Stomach (tissue), 9 donors: ENCODE results near the gene DTNBP1. TPM values are rescaled to one million over a fixed set of nuclear protein-coding genes. Genes with fewer than 3 reads are reported as not detected.

ENCODE experiments used
- DNase-seq, 2 donors: peaks; one replicate each; pipeline versions ENCODE4 v3.0.0 to v3.0.0-alpha.2; 2013 to 2019
- H3K27ac ChIP-seq, 5 donors: fragments of 200-600 bp in 4 of 5; sonication (generic) in 4 of 5; one replicate each; pipeline ENCODE4 v1.5.1; 2013 to 2019; ENCODE audit warnings: mild to moderate bottlenecking in 1 of 5, moderate library complexity in 1 of 5
- H3K27me3 ChIP-seq, 3 donors: fragments of 200-600 bp; sonication (generic); one replicate each; pipeline ENCODE4 v1.5.1; 2017 to 2019; ENCODE audit warnings: mixed run types in 1 of 3
- H3K36me3 ChIP-seq, 4 donors: fragments of 200-600 bp; sonication (generic); 1 replicate in 3 of 4; 2 replicates in 1 of 4; pipeline ENCODE4 v1.5.1; 2016 to 2019
- H3K4me1 ChIP-seq, 4 donors: fragments of 200-600 bp; sonication (generic); one replicate each; pipeline ENCODE4 v1.5.1; 2016 to 2019
- H3K4me3 ChIP-seq, 4 donors: fragments of 200-600 bp; sonication (generic) in 3 of 4; one replicate each; pipeline ENCODE4 v1.5.1; 2016 to 2019; ENCODE audit warnings: mild to moderate bottlenecking in 1 of 4
- H3K9me3 ChIP-seq, 4 donors: fragments of 200-600 bp; sonication (generic); one replicate each; pipeline ENCODE4 v1.5.1; 2016 to 2019
- CTCF ChIP-seq, 7 experiments: fragments of 450-650 bp in 4 of 7; fragments of 200-600 bp in 3 of 7; sonication (generic) in 3 of 7; IDR thresholded peaks; one replicate each; pipeline ENCODE4 v1.5.1; 2016 to 2019; ENCODE audit warnings: antibody characterized with exemption in 7 of 7, control low read depth in 2 of 7, mild to moderate bottlenecking in 1 of 7
- EP300 ChIP-seq: sonication (generic); formaldehyde crosslinking; IDR thresholded peaks from one replicate; pipeline ENCODE4 v1.6.1; 2017; ENCODE audit warnings: antibody characterized with exemption
- POLR2A ChIP-seq, 4 donors: fragments of 450-650 bp; IDR thresholded peaks; one replicate each; pipeline ENCODE4 v1.6.1; 2016; ENCODE audit warnings: antibody characterized with exemption in 4 of 4, control low read depth in 2 of 4, mild to moderate bottlenecking in 1 of 4, moderate library complexity in 1 of 4
- POLR2AphosphoS5 ChIP-seq, 3 donors: sonication (generic); formaldehyde crosslinking; IDR thresholded peaks; one replicate each; pipeline ENCODE4 v1.6.1; 2016; ENCODE audit warnings: antibody characterized with exemption in 3 of 3
- WGBS, 5 donors: extraction: QIAGEN DNeasy Blood & Tissue Kit in 3 of 5; methylation state at CpG; one replicate each; pipeline versions ENCODE4 v1.1.5 to v1.1.7; 2013 to 2018; 5-methylcytosine and 5-hydroxymethylcytosine counted together
- intact Hi-C: fragments of 100-400 bp; cut with DNase I; formaldehyde crosslinking; loops from one replicate; pipeline ENCODE4 v1.15.1; 2023; ENCODE audit warnings: low total_unique reads
- polyA plus RNA-seq, 3 donors: library from polyadenylated mRNA; stranded (reverse); fragments of 200-250 nt; gene quantifications; one replicate each; pipeline ENCODE4 v1.2.3, GENCODE V29; 2013
- total RNA-seq, 5 donors: library from RNA; depleted of rRNA; stranded (reverse); fragments of >200 nt; gene quantifications; one replicate each; pipeline versions ENCODE4 v1.1.0 to v1.2.3, GENCODE V29; 2014 to 2016
- donor health status: healthy with polysubstance abuse.
- donor health status: Bipolar disorder and iron deficiency.
- donor health status: healthy.

The DTNBP1 gene
- total and polyA plus RNA-seq, 8 donors: 4.1 to 68.7 (median 12.0) TPM

- Histone ChIP-seq H3K27me3 (no peaks in the 10 kb centered on the region), H3K27ac (no peak overlapping the region), H3K9me3 (no peaks in the 10 kb centered on the region), H3K4me1 (peaks cover 8 to 26% (median 15%) of the 10 kb centered on the region in 4 donors), H3K36me3 (peaks cover 0 to 2% (median 0%) of the 10 kb centered on the region in 4 donors), H3K4me3 (no peak overlapping the region)
- DNase-seq: no peak
- intact Hi-C loops: no loop called here
- no peak for TF ChIP-seq CTCF (IDR thresholded peaks at IDR 0.05)
- no peak for TF ChIP-seq EP300
- no peak for TF ChIP-seq POLR2A (IDR thresholded peaks at IDR 0.05)
- TF ChIP-seq POLR2AphosphoS5 (IDR thresholded peaks at IDR 0.05): no peak
Measured at GRCh38 chr6:15665237-15665636, 2.4 kb upstream of the DTNBP1 start.

- no peak for TF ChIP-seq POLR2A (IDR thresholded peaks at IDR 0.05)
- TF ChIP-seq EP300: no peak
- TF ChIP-seq CTCF (IDR thresholded peaks at IDR 0.05): no peak
- no peak for TF ChIP-seq POLR2AphosphoS5 (IDR thresholded peaks at IDR 0.05)
- Histone ChIP-seq H3K27ac (peak overlapping the region in 4 of 5 donors; percentile 91 to 94 (median 93)), H3K36me3 (peaks cover 0 to 10% (median 4%) of the 10 kb centered on the region in 4 donors), H3K9me3 (no peaks in the 10 kb centered on the region), H3K4me1 (peaks cover 8 to 27% (median 15%) of the 10 kb centered on the region in 4 donors), H3K4me3 (peak overlapping the region; percentile 66 to 99 (median 94)), H3K27me3 (no peaks in the 10 kb centered on the region)
- no peak for DNase-seq
- intact Hi-C loops: no loop called here
- 44 to 48% (median 46%) methylated on average over 18 of the region's 18 CpGs for WGBS, 5 donors
Measured at GRCh38 chr6:15663130-15663871, 473 bp upstream of the DTNBP1 start.

DNA sequence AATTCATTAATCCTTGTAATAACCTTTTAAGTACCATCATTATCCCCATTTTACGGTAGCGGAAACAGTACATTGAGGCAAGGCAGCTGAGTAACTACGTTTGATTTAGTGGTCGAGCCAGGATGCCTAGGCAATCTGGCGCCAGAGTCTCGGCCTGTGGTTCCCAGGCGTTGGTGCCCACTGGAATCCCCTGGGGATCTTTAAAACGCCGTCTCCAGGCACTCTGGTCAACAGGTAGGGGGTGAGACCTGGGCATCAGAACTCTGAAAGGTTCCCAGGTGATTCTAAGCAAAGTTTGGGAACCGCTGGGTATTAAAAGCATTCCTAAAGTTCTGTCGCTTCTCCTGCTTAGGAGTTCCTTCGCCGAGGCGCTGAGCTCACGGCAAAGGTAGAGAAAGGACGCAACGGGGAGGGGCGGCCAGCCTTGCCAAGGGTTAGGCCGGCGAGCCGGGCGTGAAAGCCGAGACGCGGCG is 939 bp downstream of the DTNBP1 start:
- Histone ChIP-seq H3K4me3 (peak overlapping the region; percentile 66 to 99 (median 94)), H3K4me1 (peaks cover 8 to 27% (median 15%) of the 10 kb centered on the region in 4 donors), H3K27ac (peak overlapping the region; percentile 91 to 97 (median 93)), H3K9me3 (no peaks in the 10 kb centered on the region), H3K27me3 (no peaks in the 10 kb centered on the region), H3K36me3 (peaks cover 0 to 10% (median 4%) of the 10 kb centered on the region in 4 donors)
- no peak for DNase-seq
- intact Hi-C loops: no loop called here
- TF ChIP-seq POLR2AphosphoS5 (IDR thresholded peaks at IDR 0.05) (no peak), CTCF (IDR thresholded peaks at IDR 0.05) (no peak), EP300 (no peak), POLR2A (IDR thresholded peaks at IDR 0.05) (no peak)
- 7 to 13% (median 9%) methylated on average over 26 of the region's 26 CpGs for WGBS, 5 donors

- no peaks in the 10 kb centered on the region for H3K9me3 ChIP-seq
- 84 to 92% (median 87%) methylated on average over 7 of the region's 7 CpGs for WGBS, 5 donors
- H3K4me3 ChIP-seq: no peak overlapping the region
- intact Hi-C loops: no loop called here
- H3K27ac ChIP-seq: no peak overlapping the region
- TF ChIP-seq POLR2AphosphoS5 (IDR thresholded peaks at IDR 0.05): no peak
- TF ChIP-seq POLR2A (IDR thresholded peaks at IDR 0.05): no peak
- no peak for TF ChIP-seq EP300
- no peak for TF ChIP-seq CTCF (IDR thresholded peaks at IDR 0.05)
- DNase-seq: no peak
- H3K36me3 ChIP-seq: peaks cover 0 to 10% (median 4%) of the 10 kb centered on the region in 4 donors
- no peaks in the 10 kb centered on the region for H3K27me3 ChIP-seq
- H3K4me1 ChIP-seq: peaks cover 8 to 36% (median 24%) of the 10 kb centered on the region in 4 donors
Measured at GRCh38 chr6:15659181-15659580, 3.6 kb downstream of the DTNBP1 start.
